ENCODE data around the gene NUCB2. TPM values are rescaled to one million over a fixed set of nuclear protein-coding genes. Genes with fewer than 3 reads are reported as not detected.

NUCB2 gene
- total RNA-seq, 6 donors from 2014 or later: 24.0 to 167 (median 42.5) TPM

- 57% methylated on average over 10 of the region's 10 CpGs for WGBS, 2 donors
- H3K9me3 ChIP-seq: no peaks in the 10 kb centered on the region
- no peak for TF ChIP-seq POLR2A (IDR thresholded peaks at IDR 0.05)
- no peaks in the 10 kb centered on the region for H3K27me3 ChIP-seq
- H3K36me3 ChIP-seq: no peaks in the 10 kb centered on the region
- peak overlapping the region; percentile 82 to 93 (median 90) for H3K27ac ChIP-seq
- ATAC-seq (ENCODE audit: low FRiP score in 2 of 2) (no peak), DNase-seq (no peak)
- peaks cover 6 to 15% (median 13%) of the 10 kb centered on the region in 4 donors for H3K4me1 ChIP-seq
- peak overlapping the region; percentile 74 to 98 (median 85) for H3K4me3 ChIP-seq
Observed at GRCh38 chr11:17275400-17276235, 921 bp upstream of the NUCB2 start.

GRCh38 chr11:17277024-17277584, 565 bp downstream of the NUCB2 start:
- Histone ChIP-seq H3K9me3 (no peaks in the 10 kb centered on the region), H3K4me3 (peak overlapping the region; percentile 74 to 98 (median 85)), H3K27ac (peak overlapping the region; percentile 82 to 93 (median 90)), H3K36me3 (no peaks in the 10 kb centered on the region), H3K4me1 (peaks cover 6 to 15% (median 13%) of the 10 kb centered on the region in 4 donors), H3K27me3 (no peaks in the 10 kb centered on the region)
- TF ChIP-seq EP300 (IDR thresholded peaks at IDR 0.05): no peak
- no peak for TF ChIP-seq POLR2AphosphoS5 (IDR thresholded peaks at IDR 0.05)
- TF ChIP-seq, protein P1, sequence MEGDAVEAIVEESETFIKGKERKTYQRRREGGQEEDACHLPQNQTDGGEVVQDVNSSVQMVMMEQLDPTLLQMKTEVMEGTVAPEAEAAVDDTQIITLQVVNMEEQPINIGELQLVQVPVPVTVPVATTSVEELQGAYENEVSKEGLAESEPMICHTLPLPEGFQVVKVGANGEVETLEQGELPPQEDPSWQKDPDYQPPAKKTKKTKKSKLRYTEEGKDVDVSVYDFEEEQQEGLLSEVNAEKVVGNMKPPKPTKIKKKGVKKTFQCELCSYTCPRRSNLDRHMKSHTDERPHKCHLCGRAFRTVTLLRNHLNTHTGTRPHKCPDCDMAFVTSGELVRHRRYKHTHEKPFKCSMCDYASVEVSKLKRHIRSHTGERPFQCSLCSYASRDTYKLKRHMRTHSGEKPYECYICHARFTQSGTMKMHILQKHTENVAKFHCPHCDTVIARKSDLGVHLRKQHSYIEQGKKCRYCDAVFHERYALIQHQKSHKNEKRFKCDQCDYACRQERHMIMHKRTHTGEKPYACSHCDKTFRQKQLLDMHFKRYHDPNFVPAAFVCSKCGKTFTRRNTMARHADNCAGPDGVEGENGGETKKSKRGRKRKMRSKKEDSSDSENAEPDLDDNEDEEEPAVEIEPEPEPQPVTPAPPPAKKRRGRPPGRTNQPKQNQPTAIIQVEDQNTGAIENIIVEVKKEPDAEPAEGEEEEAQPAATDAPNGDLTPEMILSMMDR (IDR thresholded peaks at IDR 0.05): no peak
- no peak for TF ChIP-seq POLR2A (IDR thresholded peaks at IDR 0.05)
- WGBS, 2 donors: 0 to 1% methylated on average over 8 to 17 of the region's 17 CpGs
- DNase-seq (no peak), ATAC-seq (ENCODE audit: low FRiP score in 2 of 2) (peak; percentile 11 to 39)

- DNase-seq (no peak), ATAC-seq (ENCODE audit: low FRiP score in 2 of 2) (no peak)
- Histone ChIP-seq H3K27me3 (no peaks in the 10 kb centered on the region), H3K27ac (no peak overlapping the region), H3K4me3 (no peak overlapping the region), H3K4me1 (peaks cover 4 to 12% (median 9%) of the 10 kb centered on the region in 4 donors), H3K9me3 (no peaks in the 10 kb centered on the region), H3K36me3 (peaks cover 0 to 22% (median 0%) of the 10 kb centered on the region in 4 donors)
- 84 to 86% methylated on average over 9 of the region's 9 CpGs for WGBS, 2 donors
- TF ChIP-seq EP300 (IDR thresholded peaks at IDR 0.05): no peak
- TF ChIP-seq, protein P1 (IDR thresholded peaks at IDR 0.05): no peak
- no peak for TF ChIP-seq POLR2AphosphoS5 (IDR thresholded peaks at IDR 0.05)
- TF ChIP-seq POLR2A (IDR thresholded peaks at IDR 0.05): no peak
Observed at GRCh38 chr11:17280494-17281127, 4.1 kb downstream of the NUCB2 start.

DNA sequence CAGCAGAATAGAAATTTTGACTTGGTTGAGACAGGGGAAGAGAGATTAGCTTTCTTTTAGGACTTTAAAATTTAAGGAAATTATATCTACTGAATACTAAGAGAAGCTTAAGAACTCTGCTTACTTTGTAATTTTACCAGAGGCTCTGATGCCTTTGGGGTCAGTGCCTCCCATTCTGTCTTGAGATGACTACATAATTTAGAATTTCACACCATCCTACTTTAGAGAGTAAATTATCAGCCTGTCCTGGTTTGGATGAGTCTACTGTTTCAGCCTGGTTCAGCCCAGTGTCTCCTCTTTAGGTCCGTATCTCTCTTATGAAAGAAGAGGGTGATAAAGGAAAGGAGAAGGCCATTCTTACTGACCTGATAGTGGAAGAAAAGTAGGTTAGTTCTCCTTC, 9.8 kb downstream of the NUCB2 start:
- WGBS, 2 donors: 88 to 92% methylated on average over 1 of the region's 1 CpG
- H3K4me1 ChIP-seq: no peaks in the 10 kb centered on the region
- no peaks in the 10 kb centered on the region for H3K9me3 ChIP-seq
- H3K4me3 ChIP-seq: no peak overlapping the region
- ATAC-seq (ENCODE audit: low FRiP score in 2 of 2) (no peak), DNase-seq (no peak)
- no peaks in the 10 kb centered on the region for H3K27me3 ChIP-seq
- no peak for TF ChIP-seq EP300 (IDR thresholded peaks at IDR 0.05)
- TF ChIP-seq POLR2AphosphoS5 (IDR thresholded peaks at IDR 0.05): no peak
- TF ChIP-seq, protein P1 (IDR thresholded peaks at IDR 0.05): no peak
- no peak for TF ChIP-seq POLR2A (IDR thresholded peaks at IDR 0.05)
- H3K27ac ChIP-seq: no peak overlapping the region
- H3K36me3 ChIP-seq: peaks cover 0 to 43% (median 7%) of the 10 kb centered on the region in 4 donors

GRCh38 chr11:17287058-17287457, 10.5 kb downstream of the NUCB2 start:
- Histone ChIP-seq H3K4me3 (no peak overlapping the region), H3K9me3 (no peaks in the 10 kb centered on the region), H3K27me3 (no peaks in the 10 kb centered on the region), H3K4me1 (no peaks in the 10 kb centered on the region), H3K36me3 (peaks cover 0 to 43% (median 7%) of the 10 kb centered on the region in 4 donors), H3K27ac (no peak overlapping the region)
- ATAC-seq (ENCODE audit: low FRiP score in 2 of 2) (no peak), DNase-seq (no peak)
- TF ChIP-seq POLR2A (IDR thresholded peaks at IDR 0.05) (no peak), POLR2AphosphoS5 (IDR thresholded peaks at IDR 0.05) (no peak), EP300 (IDR thresholded peaks at IDR 0.05) (no peak)
- TF ChIP-seq, protein P1 (IDR thresholded peaks at IDR 0.05): no peak
- WGBS, 2 donors: 92 to 95% methylated on average over 4 of the region's 4 CpGs
